ENCODE measurements around the gene NRXN3. TPM values are rescaled to one million over a fixed set of nuclear protein-coding genes. Genes with fewer than 3 reads are reported as not detected.

NRXN3 gene
- total and polyA plus RNA-seq, 8 donors: 0.53 to 2.5 (median 1.5) TPM

DNA sequence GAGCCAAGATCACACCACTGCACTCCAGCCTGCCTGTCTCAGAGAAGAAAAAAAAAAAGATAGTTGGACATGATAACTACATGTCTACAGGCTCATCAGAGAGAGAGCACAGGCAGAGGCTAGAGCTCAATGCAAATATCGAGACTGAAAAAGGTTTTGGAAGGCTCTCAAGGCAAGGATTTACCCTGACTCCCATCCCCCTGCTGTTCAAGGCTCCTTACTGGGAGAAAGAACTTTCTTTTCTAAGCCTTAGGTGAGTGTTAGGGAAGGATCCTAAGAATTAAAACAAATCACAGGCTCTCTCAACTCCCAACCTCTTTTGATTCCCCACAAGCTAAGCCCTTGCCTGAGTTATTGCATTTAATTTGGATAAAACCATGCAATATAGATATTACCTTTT is 1516.0 kb downstream of the NRXN3 start:
- Histone ChIP-seq H3K36me3 (no peaks in the 10 kb centered on the region), H3K27ac (no peak overlapping the region), H3K4me3 (no peak overlapping the region), H3K9me3 (no peaks in the 10 kb centered on the region), H3K27me3 (no peaks in the 10 kb centered on the region), H3K4me1 (no peaks in the 10 kb centered on the region)
- TF ChIP-seq, protein P1, sequence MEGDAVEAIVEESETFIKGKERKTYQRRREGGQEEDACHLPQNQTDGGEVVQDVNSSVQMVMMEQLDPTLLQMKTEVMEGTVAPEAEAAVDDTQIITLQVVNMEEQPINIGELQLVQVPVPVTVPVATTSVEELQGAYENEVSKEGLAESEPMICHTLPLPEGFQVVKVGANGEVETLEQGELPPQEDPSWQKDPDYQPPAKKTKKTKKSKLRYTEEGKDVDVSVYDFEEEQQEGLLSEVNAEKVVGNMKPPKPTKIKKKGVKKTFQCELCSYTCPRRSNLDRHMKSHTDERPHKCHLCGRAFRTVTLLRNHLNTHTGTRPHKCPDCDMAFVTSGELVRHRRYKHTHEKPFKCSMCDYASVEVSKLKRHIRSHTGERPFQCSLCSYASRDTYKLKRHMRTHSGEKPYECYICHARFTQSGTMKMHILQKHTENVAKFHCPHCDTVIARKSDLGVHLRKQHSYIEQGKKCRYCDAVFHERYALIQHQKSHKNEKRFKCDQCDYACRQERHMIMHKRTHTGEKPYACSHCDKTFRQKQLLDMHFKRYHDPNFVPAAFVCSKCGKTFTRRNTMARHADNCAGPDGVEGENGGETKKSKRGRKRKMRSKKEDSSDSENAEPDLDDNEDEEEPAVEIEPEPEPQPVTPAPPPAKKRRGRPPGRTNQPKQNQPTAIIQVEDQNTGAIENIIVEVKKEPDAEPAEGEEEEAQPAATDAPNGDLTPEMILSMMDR (IDR thresholded peaks at IDR 0.05): no peak
- intact Hi-C loops (cut with DNase I): no loop called here
- WGBS, 2 donors: 79 to 90% methylated on average over 1 of the region's 1 CpG
- FAIRE-seq: no peak
- DNase-seq: no peak
- ATAC-seq: no peak

DNA sequence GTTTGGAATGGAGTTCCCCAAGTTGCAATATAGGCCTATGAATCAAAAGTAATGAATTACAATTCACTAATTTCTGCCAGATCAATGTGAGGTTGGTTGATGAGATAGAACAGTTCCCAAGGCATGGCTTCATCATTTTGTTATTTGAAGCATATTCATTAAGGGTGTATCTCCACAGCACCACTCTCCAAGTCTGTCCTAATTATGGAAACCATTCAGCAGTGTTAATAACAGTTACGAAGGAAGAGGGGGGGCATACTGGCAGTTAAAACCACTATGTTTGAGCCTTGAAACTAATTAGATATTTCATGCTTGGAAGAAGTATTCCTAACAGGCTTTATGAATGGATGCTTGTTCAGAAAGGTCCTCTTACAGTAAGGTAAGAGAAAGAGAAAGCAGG is 1520.8 kb downstream of the NRXN3 start:
- 90 to 96% methylated on average over 1 of the region's 1 CpG for WGBS, 2 donors
- no peaks in the 10 kb centered on the region for H3K9me3 ChIP-seq
- intact Hi-C loops (cut with DNase I): no loop called here
- no peak overlapping the region for H3K27ac ChIP-seq
- no peaks in the 10 kb centered on the region for H3K36me3 ChIP-seq
- FAIRE-seq (no peak), DNase-seq (no peak), ATAC-seq (no peak)
- H3K27me3 ChIP-seq: no peaks in the 10 kb centered on the region
- TF ChIP-seq, protein P1 (IDR thresholded peaks at IDR 0.05): no peak
- no peak overlapping the region for H3K4me3 ChIP-seq
- no peaks in the 10 kb centered on the region for H3K4me1 ChIP-seq

DNA sequence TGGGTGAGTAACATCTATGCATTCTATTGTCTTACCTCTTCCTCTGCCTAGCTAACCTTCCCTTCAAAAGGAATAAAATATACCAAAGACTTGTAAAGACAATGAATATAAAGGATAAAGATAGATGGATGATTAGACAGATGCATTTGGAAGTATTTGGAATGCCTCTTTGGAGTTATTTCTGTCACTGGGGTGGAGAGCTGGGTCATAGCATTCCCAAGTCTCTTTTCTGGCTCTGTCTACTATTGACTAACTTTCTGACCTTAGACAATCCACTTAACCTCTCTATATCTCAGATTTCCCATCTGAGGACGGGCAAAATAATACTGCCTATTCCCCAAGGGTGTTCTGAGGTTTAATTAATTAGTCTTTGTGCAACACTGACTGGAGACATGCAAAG is 1523.8 kb downstream of the NRXN3 start:
- Histone ChIP-seq H3K9me3 (no peaks in the 10 kb centered on the region), H3K27ac (no peak overlapping the region), H3K4me3 (no peak overlapping the region), H3K27me3 (no peaks in the 10 kb centered on the region), H3K36me3 (no peaks in the 10 kb centered on the region), H3K4me1 (no peaks in the 10 kb centered on the region)
- intact Hi-C loops (cut with DNase I): no loop called here
- no peak for FAIRE-seq
- ATAC-seq: no peak
- no peak for DNase-seq
- 24 to 45% methylated on average over 1 of the region's 1 CpG for WGBS, 2 donors
- TF ChIP-seq, protein P1 (IDR thresholded peaks at IDR 0.05): no peak

GRCh38 chr14:79695307-79695706 is 1525.1 kb downstream of the NRXN3 start:
- no peaks in the 10 kb centered on the region for H3K27me3 ChIP-seq
- no peaks in the 10 kb centered on the region for H3K4me1 ChIP-seq
- TF ChIP-seq, protein P1 (IDR thresholded peaks at IDR 0.05): no peak
- ATAC-seq: no peak
- 48 to 66% methylated on average over 1 of the region's 1 CpG for WGBS, 2 donors
- intact Hi-C loops (cut with DNase I): no loop called here
- H3K4me3 ChIP-seq: no peak overlapping the region
- H3K9me3 ChIP-seq: no peaks in the 10 kb centered on the region
- FAIRE-seq: no peak
- H3K27ac ChIP-seq: no peak overlapping the region
- no peaks in the 10 kb centered on the region for H3K36me3 ChIP-seq
- DNase-seq: no peak

DNA sequence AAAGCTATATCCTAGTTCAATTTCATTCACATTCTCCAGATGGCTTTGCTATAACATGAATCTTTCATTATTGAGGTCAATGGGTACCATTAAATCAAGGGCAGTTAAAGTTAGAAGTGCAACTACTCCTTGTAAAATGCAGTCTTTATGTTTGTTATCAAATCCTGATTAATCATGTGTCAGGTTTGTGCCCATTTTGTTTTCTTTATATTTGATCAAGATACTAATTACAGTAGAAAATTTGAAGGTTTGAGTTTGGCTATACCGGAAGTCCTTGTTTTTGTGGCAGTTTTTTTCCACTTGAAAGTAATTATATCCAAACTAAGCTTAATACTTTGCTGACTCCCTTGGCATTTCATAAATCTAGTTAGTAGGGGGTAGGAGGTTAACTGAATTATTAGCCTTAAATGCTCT is 1528.1 kb downstream of the NRXN3 start:
- WGBS, 2 donors: 66 to 76% methylated on average over 1 of the region's 1 CpG
- no peaks in the 10 kb centered on the region for H3K36me3 ChIP-seq

More for the DNA sequence above, 1528.1 kb downstream of the NRXN3 start:
- H3K27ac ChIP-seq: no peak overlapping the region
- TF ChIP-seq, protein P1 (IDR thresholded peaks at IDR 0.05): no peak
- no peaks in the 10 kb centered on the region for H3K27me3 ChIP-seq
- no peak overlapping the region for H3K4me3 ChIP-seq
- no peaks in the 10 kb centered on the region for H3K9me3 ChIP-seq
- no peaks in the 10 kb centered on the region for H3K4me1 ChIP-seq
- ATAC-seq: no peak
- FAIRE-seq: no peak
- DNase-seq: no peak
- intact Hi-C loops (cut with DNase I): no loop called here

Data from pancreas (tissue), 10 donors.